ENCODE data around the gene CD59.

The CD59 gene

GRCh38 chr11:33770236-33770635 is 34.0 kb upstream of the CD59 start:
- TF ChIP-seq, protein P1, sequence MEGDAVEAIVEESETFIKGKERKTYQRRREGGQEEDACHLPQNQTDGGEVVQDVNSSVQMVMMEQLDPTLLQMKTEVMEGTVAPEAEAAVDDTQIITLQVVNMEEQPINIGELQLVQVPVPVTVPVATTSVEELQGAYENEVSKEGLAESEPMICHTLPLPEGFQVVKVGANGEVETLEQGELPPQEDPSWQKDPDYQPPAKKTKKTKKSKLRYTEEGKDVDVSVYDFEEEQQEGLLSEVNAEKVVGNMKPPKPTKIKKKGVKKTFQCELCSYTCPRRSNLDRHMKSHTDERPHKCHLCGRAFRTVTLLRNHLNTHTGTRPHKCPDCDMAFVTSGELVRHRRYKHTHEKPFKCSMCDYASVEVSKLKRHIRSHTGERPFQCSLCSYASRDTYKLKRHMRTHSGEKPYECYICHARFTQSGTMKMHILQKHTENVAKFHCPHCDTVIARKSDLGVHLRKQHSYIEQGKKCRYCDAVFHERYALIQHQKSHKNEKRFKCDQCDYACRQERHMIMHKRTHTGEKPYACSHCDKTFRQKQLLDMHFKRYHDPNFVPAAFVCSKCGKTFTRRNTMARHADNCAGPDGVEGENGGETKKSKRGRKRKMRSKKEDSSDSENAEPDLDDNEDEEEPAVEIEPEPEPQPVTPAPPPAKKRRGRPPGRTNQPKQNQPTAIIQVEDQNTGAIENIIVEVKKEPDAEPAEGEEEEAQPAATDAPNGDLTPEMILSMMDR (IDR thresholded peaks at IDR 0.05): no peak
- Histone ChIP-seq H3K9ac (no peak overlapping the region), H3K4me1 (peaks cover 2% of the 10 kb centered on the region), H3K4me3 (ENCODE audit: low read depth, low read length) (no peak overlapping the region), H2AFZ (no peak overlapping the region), H3K27me3 (ENCODE audit: control insufficient read depth, insufficient read depth, low read length) (no peaks in the 10 kb centered on the region), H3K79me2 (peaks cover 9% of the 10 kb centered on the region), H3K4me2 (ENCODE audit: low read length) (no peak overlapping the region), H3K36me3 (ENCODE audit: control insufficient read depth, insufficient read depth, low read length) (no peaks in the 10 kb centered on the region), H3K27ac (no peak overlapping the region), H3K9me3 (ENCODE audit: control insufficient read depth, low read length) (no peaks in the 10 kb centered on the region)

GRCh38 chr11:33769542-33769941 is 33.3 kb upstream of the CD59 start:
- Histone ChIP-seq H3K27me3 (ENCODE audit: control insufficient read depth, insufficient read depth, low read length) (no peaks in the 10 kb centered on the region), H2AFZ (no peak overlapping the region), H3K9ac (no peak overlapping the region), H3K79me2 (peaks cover 4% of the 10 kb centered on the region), H3K4me2 (ENCODE audit: low read length) (no peak overlapping the region), H3K36me3 (ENCODE audit: control insufficient read depth, insufficient read depth, low read length) (no peaks in the 10 kb centered on the region), H3K9me3 (ENCODE audit: control insufficient read depth, low read length) (no peaks in the 10 kb centered on the region), H3K27ac (no peak overlapping the region), H3K4me1 (no peaks in the 10 kb centered on the region), H3K4me3 (ENCODE audit: low read depth, low read length) (no peak overlapping the region)
- TF ChIP-seq, protein P1 (IDR thresholded peaks at IDR 0.05): no peak

- Histone ChIP-seq H2AFZ (no peak overlapping the region), H3K36me3 (ENCODE audit: control insufficient read depth, insufficient read depth, low read length) (no peaks in the 10 kb centered on the region)
- TF ChIP-seq, protein P1 (IDR thresholded peaks at IDR 0.05): no peak
Observed at GRCh38 chr11:33767624-33768023, 31.4 kb upstream of the CD59 start.

GRCh38 chr11:33766085-33766484 is 29.9 kb upstream of the CD59 start:
- TF ChIP-seq, protein P1 (IDR thresholded peaks at IDR 0.05): no peak
- no peaks in the 10 kb centered on the region for H3K27me3 ChIP-seq (ENCODE audit: control insufficient read depth, insufficient read depth, low read length)
- no peaks in the 10 kb centered on the region for H3K4me1 ChIP-seq
- H2AFZ ChIP-seq: no peak overlapping the region
- no peak overlapping the region for H3K4me3 ChIP-seq (ENCODE audit: low read depth, low read length)
- H3K9ac ChIP-seq: no peak overlapping the region
- no peaks in the 10 kb centered on the region for H3K9me3 ChIP-seq (ENCODE audit: control insufficient read depth, low read length)
- H3K4me2 ChIP-seq (ENCODE audit: low read length): no peak overlapping the region
- H3K79me2 ChIP-seq: no peaks in the 10 kb centered on the region
- no peak overlapping the region for H3K27ac ChIP-seq
- H3K36me3 ChIP-seq (ENCODE audit: control insufficient read depth, insufficient read depth, low read length): no peaks in the 10 kb centered on the region

More at GRCh38 chr11:33767624-33768023, 31.4 kb upstream of the CD59 start:
- Histone ChIP-seq H3K79me2 (peaks cover 2% of the 10 kb centered on the region), H3K27ac (no peak overlapping the region), H3K27me3 (ENCODE audit: control insufficient read depth, insufficient read depth, low read length) (no peaks in the 10 kb centered on the region), H3K9me3 (ENCODE audit: control insufficient read depth, low read length) (no peaks in the 10 kb centered on the region), H3K4me1 (no peaks in the 10 kb centered on the region), H3K9ac (no peak overlapping the region), H3K4me2 (ENCODE audit: low read length) (no peak overlapping the region), H3K4me3 (ENCODE audit: low read depth, low read length) (no peak overlapping the region)

DNA sequence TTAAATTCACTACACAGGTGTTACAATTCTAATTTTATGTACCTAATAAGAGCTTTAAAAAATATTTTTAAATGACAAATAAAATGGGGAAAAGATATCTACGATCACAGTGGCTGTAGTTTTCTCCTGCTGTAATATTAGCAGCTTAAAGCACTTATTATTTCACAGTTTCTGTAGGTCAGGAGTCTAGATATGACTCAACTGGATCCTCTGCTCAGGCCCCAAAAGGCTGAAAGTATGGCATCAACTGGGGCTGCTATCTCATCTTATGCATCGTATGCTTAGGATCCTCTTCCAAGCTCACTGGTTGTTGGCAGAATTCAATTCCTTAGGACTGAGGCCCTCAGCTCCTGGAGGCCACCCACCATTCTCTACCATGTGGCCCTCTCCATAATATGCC is 25.2 kb upstream of the CD59 start:
- H3K4me3 ChIP-seq (ENCODE audit: low read depth, low read length): no peak overlapping the region
- TF ChIP-seq, protein P1 (IDR thresholded peaks at IDR 0.05): no peak
- no peak overlapping the region for H3K27ac ChIP-seq
- H2AFZ ChIP-seq: no peak overlapping the region
- no peaks in the 10 kb centered on the region for H3K9me3 ChIP-seq (ENCODE audit: control insufficient read depth, low read length)
- no peaks in the 10 kb centered on the region for H3K36me3 ChIP-seq (ENCODE audit: control insufficient read depth, insufficient read depth, low read length)
- H3K4me2 ChIP-seq (ENCODE audit: low read length): no peak overlapping the region
- H3K9ac ChIP-seq: no peak overlapping the region
- no peaks in the 10 kb centered on the region for H3K79me2 ChIP-seq
- H3K4me1 ChIP-seq: no peaks in the 10 kb centered on the region
- H3K27me3 ChIP-seq (ENCODE audit: control insufficient read depth, insufficient read depth, low read length): no peaks in the 10 kb centered on the region

Measured in parathyroid adenoma (tissue), 2 donors.